ENCODE results near the gene RSRP1. TPM values are rescaled to one million over a fixed set of nuclear protein-coding genes. Genes with fewer than 3 reads are reported as not detected.

Gene RSRP1
- total RNA-seq, 1 donor from 2014 or later = 83.4 TPM

DNA sequence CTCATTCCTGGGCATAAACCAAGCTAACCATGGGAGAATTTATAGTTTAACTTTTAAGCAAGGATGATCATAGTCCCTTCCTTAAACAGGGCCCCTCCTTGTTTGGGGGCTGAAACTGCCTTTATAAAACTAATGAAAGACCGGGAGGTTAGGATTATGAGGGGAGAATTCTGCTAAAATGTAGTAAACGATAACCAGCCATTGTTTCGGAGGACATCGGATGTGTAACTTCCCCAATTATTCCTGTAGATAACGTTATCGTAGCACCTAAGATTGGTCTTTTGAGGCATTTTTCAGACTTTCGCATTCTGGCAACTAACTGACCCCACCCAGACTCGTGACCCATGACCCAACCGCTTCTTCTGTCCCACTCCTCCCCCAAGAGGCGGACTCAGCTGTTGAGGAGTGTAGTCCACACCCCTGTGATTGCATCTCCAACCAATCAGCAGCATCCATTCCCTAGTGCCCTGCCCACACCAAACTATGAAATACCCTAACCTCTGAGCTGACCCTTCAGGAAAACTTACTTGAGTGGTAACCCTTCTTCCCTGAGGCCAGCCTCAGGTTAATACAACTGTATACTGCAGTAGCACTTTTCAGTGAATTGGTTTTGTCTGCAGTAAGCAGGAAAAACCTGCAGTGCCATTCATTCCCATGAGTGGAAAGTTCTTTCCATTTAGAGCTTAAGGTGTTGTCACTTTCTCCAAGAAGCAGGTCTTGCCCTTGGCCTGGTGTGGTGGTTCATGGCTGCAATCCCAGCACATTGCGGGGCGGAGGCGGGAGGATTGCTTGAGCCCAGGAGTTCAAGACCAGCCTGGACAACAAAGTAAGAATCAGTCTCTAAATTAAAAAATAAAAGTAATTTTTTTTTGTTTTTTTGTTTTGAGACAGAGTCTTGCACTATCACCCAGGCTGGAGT, 14.1 kb downstream of the RSRP1 start:
- Mint-ChIP-seq H3K4me1 (ENCODE audit: low read depth, unreplicated experiment) (peaks cover 9% of the 10 kb centered on the region), H3K36me3 (ENCODE audit: unreplicated experiment) (no peaks in the 10 kb centered on the region), H3K4me3 (ENCODE audit: unreplicated experiment) (no peak overlapping the region), H3K9me3 (ENCODE audit: unreplicated experiment) (peaks cover 3% of the 10 kb centered on the region), H3K27ac (ENCODE audit: unreplicated experiment) (no peak overlapping the region), H3K27me3 (ENCODE audit: unreplicated experiment) (peaks cover 4% of the 10 kb centered on the region)
- TF ChIP-seq CTCF (IDR thresholded peaks at IDR 0.05; ENCODE audit: partially characterized antibody, unreplicated experiment) = no peak
- peak; percentile 80 for DNase-seq

- peaks cover 3% of the 10 kb centered on the region for H3K9me3 Mint-ChIP-seq (ENCODE audit: unreplicated experiment)
- H3K27me3 Mint-ChIP-seq (ENCODE audit: unreplicated experiment) = peaks cover 4% of the 10 kb centered on the region
- H3K4me1 Mint-ChIP-seq (ENCODE audit: low read depth, unreplicated experiment) = peaks cover 8% of the 10 kb centered on the region
- H3K27ac Mint-ChIP-seq (ENCODE audit: unreplicated experiment) = peak within 1 kb of the TSS; percentile 10
- DNase-seq = peak; percentile 95
- TF ChIP-seq CTCF (IDR thresholded peaks at IDR 0.05; ENCODE audit: partially characterized antibody, unreplicated experiment) = no peak
- no peaks in the 10 kb centered on the region for H3K36me3 Mint-ChIP-seq (ENCODE audit: unreplicated experiment)
- no peak within 1 kb of the TSS for H3K4me3 Mint-ChIP-seq (ENCODE audit: unreplicated experiment)
Observed at GRCh38 chr1:25232027-25232865, 15.0 kb downstream of the RSRP1 start, which contains the start of gene SYF2. Gene SYF2, minus strand, starts transcription at chr1:25232502. Its CDS starts 35 bp downstream, at chr1:25232467.

- peaks cover 4% of the 10 kb centered on the region for H3K36me3 Mint-ChIP-seq (ENCODE audit: unreplicated experiment)
- H3K9me3 Mint-ChIP-seq (ENCODE audit: unreplicated experiment) = no peaks in the 10 kb centered on the region
- H3K27ac Mint-ChIP-seq (ENCODE audit: unreplicated experiment) = no peak overlapping the region
- DNase-seq = no peak
- H3K4me3 Mint-ChIP-seq (ENCODE audit: unreplicated experiment) = no peak overlapping the region
- TF ChIP-seq CTCF (IDR thresholded peaks at IDR 0.05; ENCODE audit: partially characterized antibody, unreplicated experiment) = no peak
- H3K4me1 Mint-ChIP-seq (ENCODE audit: low read depth, unreplicated experiment) = no peaks in the 10 kb centered on the region
- H3K27me3 Mint-ChIP-seq (ENCODE audit: unreplicated experiment) = no peaks in the 10 kb centered on the region
Observed at GRCh38 chr1:25223471-25223870, 23.8 kb downstream of the RSRP1 start.

DNA sequence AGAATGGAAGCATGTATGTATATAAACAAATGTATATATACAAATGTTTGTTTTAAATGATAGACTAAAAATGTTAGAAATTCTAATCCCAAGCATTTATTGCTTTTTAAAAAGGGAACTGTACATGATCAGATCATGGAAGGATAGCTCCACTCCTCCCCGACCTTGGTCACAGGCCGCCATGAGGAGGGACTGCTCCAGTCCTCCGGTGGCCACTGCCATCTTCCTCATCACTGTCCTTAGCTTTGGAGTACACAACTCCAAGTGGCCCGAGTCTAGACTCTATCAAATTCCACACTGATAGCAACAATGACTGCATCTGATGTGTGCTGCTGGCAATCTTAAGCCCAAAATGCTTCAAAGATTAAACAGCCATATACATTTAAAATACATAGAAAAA, 24.6 kb downstream of the RSRP1 start:
- TF ChIP-seq CTCF (IDR thresholded peaks at IDR 0.05; ENCODE audit: partially characterized antibody, unreplicated experiment) = no peak
- no peak for DNase-seq
- Mint-ChIP-seq H3K9me3 (ENCODE audit: unreplicated experiment) (no peaks in the 10 kb centered on the region), H3K4me1 (ENCODE audit: low read depth, unreplicated experiment) (no peaks in the 10 kb centered on the region), H3K36me3 (ENCODE audit: unreplicated experiment) (peaks cover 4% of the 10 kb centered on the region), H3K27ac (ENCODE audit: unreplicated experiment) (no peak overlapping the region), H3K4me3 (ENCODE audit: unreplicated experiment) (no peak overlapping the region), H3K27me3 (ENCODE audit: unreplicated experiment) (no peaks in the 10 kb centered on the region)
